Vagina (tissue), 2 donors: ENCODE results near the gene NUP98.

Experiments
- CTCF ChIP-seq, 3 experiments: fragments of 450-650 bp in 2 of 3; fragments of 200-600 bp in 1 of 3; sonication (generic) in 1 of 3; IDR thresholded peaks; one replicate each; pipeline ENCODE4 v1.5.1; 2017 to 2019; ENCODE audit warnings: antibody characterized with exemption in 3 of 3, mild to moderate bottlenecking in 2 of 3, moderate library complexity in 2 of 3
- POLR2A ChIP-seq, 2 donors: fragments of 450-650 bp; IDR thresholded peaks; one replicate each; pipeline ENCODE4 v1.6.1; 2017; ENCODE audit warnings: antibody characterized with exemption in 2 of 2, mild to moderate bottlenecking in 2 of 2, moderate library complexity in 2 of 2

- no peak for TF ChIP-seq POLR2A (IDR thresholded peaks at IDR 0.05)
- no peak for TF ChIP-seq CTCF (IDR thresholded peaks at IDR 0.05)
Measured at GRCh38 chr11:3639841-3640240, 157.5 kb downstream of the NUP98 start.
